HEK293 (cell line): ENCODE measurements around the gene PEX7.

ENCODE experiments used
- BCL11A ChIP-seq: fragments of 450-650 bp; formaldehyde crosslinking; IDR thresholded peaks from 2 replicates; pipeline ENCODE4 v1.5.1; 2016; ENCODE audit warnings: low read depth, missing biosample characterization, missing genetic modification characterization
- CTCF ChIP-seq: fragments of 450-650 bp; formaldehyde crosslinking; IDR thresholded peaks from 2 replicates; pipeline ENCODE4 v1.5.1; 2016; ENCODE audit warnings: missing biosample characterization, missing genetic modification characterization
- TCF7L2 ChIP-seq: IDR thresholded peaks from 2 replicates; pipeline ENCODE4 v1.6.1; 2011; ENCODE audit warnings: low read depth, mild to moderate bottlenecking, inconsistent platforms, low read length, moderate library complexity, borderline replicate concordance
- ZNF239 ChIP-seq: fragments of 450-650 bp; formaldehyde crosslinking; IDR thresholded peaks from 2 replicates; pipeline ENCODE4 v1.5.1; 2016; ENCODE audit warnings: missing biosample characterization, missing genetic modification characterization
- ZNF266 ChIP-seq: fragments of 450-650 bp; formaldehyde crosslinking; IDR thresholded peaks from 2 replicates; pipeline ENCODE4 v1.5.1; 2016; ENCODE audit warnings: missing biosample characterization, missing genetic modification characterization, low read depth

- no peak for TF ChIP-seq CTCF (tag by site-specific recombination)
- TF ChIP-seq BCL11A (tag by site-specific recombination): no peak
- no peak for TF ChIP-seq TCF7L2
- TF ChIP-seq ZNF266 (tag by site-specific recombination): no peak
- no peak for TF ChIP-seq ZNF239
Observed at GRCh38 chr6:136897071-136897470, 74.7 kb downstream of the PEX7 start.
